ENCODE data around the gene FTO. TPM values are rescaled to one million over a fixed set of nuclear protein-coding genes. Genes with fewer than 3 reads are reported as not detected.

Gene FTO
- polyA plus RNA-seq, 3 donors: 16.8 to 51.0 (median 37.7) TPM

- Mint-ChIP-seq H3K27me3 (ENCODE audit: low read depth in 3 of 3) (peaks cover 0 to 3% (median 2%) of the 10 kb centered on the region in 3 donors), H3K4me1 (no peaks in the 10 kb centered on the region), H3K4me3 (no peak overlapping the region), H3K36me3 (no peaks in the 10 kb centered on the region), H3K27ac (peak overlapping the region in 1 of 7 donors; percentile 12), H3K9me3 (peaks cover 0 to 8% (median 2%) of the 10 kb centered on the region in 7 donors)
- no peak for DNase-seq
- Histone ChIP-seq H3K4me1 (ENCODE audit: control insufficient read depth in 1 of 2, insufficient read depth in 2 of 2, low read length in 2 of 2) (no peaks in the 10 kb centered on the region), H2AFZ (ENCODE audit: insufficient read depth, low read depth, low read length, poor library complexity, severe bottlenecking) (no peak overlapping the region), H3K4me2 (replicated peaks; ENCODE audit: extremely low read depth, low read length, poor library complexity, severe bottlenecking) (no peak overlapping the region), H3K27me3 (ENCODE audit: control insufficient read depth in 2 of 2, insufficient read depth in 2 of 2, low read length in 2 of 2) (no peaks in the 10 kb centered on the region), H3K9ac (ENCODE audit: insufficient read depth, low read length, poor library complexity, severe bottlenecking) (no peak overlapping the region), H3K27ac (ENCODE audit: low read depth in 1 of 2, low read length in 2 of 2) (no peak overlapping the region), H3K36me3 (replicated peaks in 1 of 2; ENCODE audit: control insufficient read depth in 1 of 2, insufficient read depth in 2 of 2, low read length in 2 of 2) (no peaks in the 10 kb centered on the region), H3K9me3 (replicated peaks in 1 of 2; ENCODE audit: control insufficient read depth in 1 of 2, insufficient read depth in 1 of 2, low read length in 2 of 2) (no peaks in the 10 kb centered on the region), H3K4me3 (replicated peaks in 1 of 3; ENCODE audit: low read depth in 2 of 3, low read length in 3 of 3) (no peak overlapping the region), H4K20me1 (ENCODE audit: insufficient read depth, low read length) (no peaks in the 10 kb centered on the region), H3K79me2 (ENCODE audit: insufficient read depth, low read length) (no peaks in the 10 kb centered on the region)
- 100% methylated on average over 1 of the region's 3 CpGs for WGBS (ENCODE audit: insufficient coverage)
- no peak for TF ChIP-seq CTCF (IDR thresholded peaks at IDR 0.05)
- intact Hi-C loops (cut with micrococcal nuclease): no loop called here
These were observed 460.8 kb downstream of the FTO start for GRCh38 chr16:54164789-54165173.

GRCh38 chr16:54165174-54165911, 461.4 kb downstream of the FTO start:
- no peaks in the 10 kb centered on the region for H3K36me3 ChIP-seq (replicated peaks in 1 of 2; ENCODE audit: control insufficient read depth in 1 of 2, insufficient read depth in 2 of 2, low read length in 2 of 2)
- no peak overlapping the region for H3K9ac ChIP-seq (ENCODE audit: insufficient read depth, low read length, poor library complexity, severe bottlenecking)
- no peak overlapping the region for H2AFZ ChIP-seq (ENCODE audit: insufficient read depth, low read depth, low read length, poor library complexity, severe bottlenecking)
- intact Hi-C loops (cut with micrococcal nuclease): no loop called here
- WGBS (ENCODE audit: insufficient coverage): 88% methylated on average over 10 of the region's 12 CpGs
- Mint-ChIP-seq H3K9me3 (peaks cover 0 to 8% (median 2%) of the 10 kb centered on the region in 7 donors), H3K27me3 (ENCODE audit: low read depth in 3 of 3) (peaks cover 0 to 5% (median 2%) of the 10 kb centered on the region in 3 donors), H3K4me3 (no peak overlapping the region), H3K4me1 (no peaks in the 10 kb centered on the region), H3K27ac (no peak overlapping the region), H3K36me3 (no peaks in the 10 kb centered on the region)
- TF ChIP-seq CTCF (IDR thresholded peaks at IDR 0.05): no peak
- H3K27me3 ChIP-seq (ENCODE audit: control insufficient read depth in 2 of 2, insufficient read depth in 2 of 2, low read length in 2 of 2): no peaks in the 10 kb centered on the region
- no peak overlapping the region for H3K4me3 ChIP-seq (replicated peaks in 1 of 3; ENCODE audit: low read depth in 2 of 3, low read length in 3 of 3)
- H3K4me2 ChIP-seq (replicated peaks; ENCODE audit: extremely low read depth, low read length, poor library complexity, severe bottlenecking): no peak overlapping the region
- H3K27ac ChIP-seq (ENCODE audit: low read depth in 1 of 2, low read length in 2 of 2): no peak overlapping the region
- no peaks in the 10 kb centered on the region for H3K4me1 ChIP-seq (ENCODE audit: control insufficient read depth in 1 of 2, insufficient read depth in 2 of 2, low read length in 2 of 2)
- H3K79me2 ChIP-seq (ENCODE audit: insufficient read depth, low read length): no peaks in the 10 kb centered on the region
- H3K9me3 ChIP-seq (replicated peaks in 1 of 2; ENCODE audit: control insufficient read depth in 1 of 2, insufficient read depth in 1 of 2, low read length in 2 of 2): no peaks in the 10 kb centered on the region
- no peak for DNase-seq
- H4K20me1 ChIP-seq (ENCODE audit: insufficient read depth, low read length): no peaks in the 10 kb centered on the region

All from CD14-positive monocyte (primary cell).